GM23338 (cell line): ENCODE data around the gene CADPS. TPM values are rescaled to one million over a fixed set of nuclear protein-coding genes. Genes with fewer than 3 reads are reported as not detected.

Source experiments
- ATAC-seq: fragments of 200-7000 bp; cut with Tn5 transposase; 3 replicates; pipeline ENCODE4 v1.9.1; 2020
- DNase-seq: peaks from one replicate; pipeline ENCODE4 v3.0.0-alpha.2; 2015; ENCODE audit warnings: low spot score
- H2AFZ ChIP-seq: fragments of 200-600 bp; sonication (generic); 2 replicates; pipeline ENCODE4 v1.8.0; 2016; ENCODE audit warnings: antibody characterized with exemption, mild to moderate bottlenecking, moderate library complexity
- H3F3A ChIP-seq: fragments of 200-600 bp; sonication (generic); replicated peaks from 2 replicates; pipeline ENCODE4 v1.8.0; 2017; ENCODE audit warnings: antibody characterized with exemption, mixed run types, low read depth
- H3K27ac ChIP-seq: fragments of 200-600 bp; sonication (generic); 2 replicates; pipeline ENCODE4 v1.6.1; 2016; ENCODE audit warnings: low read depth
- H3K27me3 ChIP-seq: fragments of 200-600 bp; sonication (generic); 2 replicates; pipeline ENCODE4 v1.8.0; 2016; ENCODE audit warnings: mild to moderate bottlenecking, mixed run types, moderate library complexity; ENCODE audit not compliant: insufficient read depth
- H3K36me3 ChIP-seq: fragments of 200-600 bp; sonication (generic); 2 replicates; pipeline ENCODE4 v1.8.0; 2016; ENCODE audit warnings: mild to moderate bottlenecking; ENCODE audit not compliant: insufficient read depth
- H3K4me1 ChIP-seq: fragments of 200-600 bp; sonication (generic); 2 replicates; pipeline ENCODE4 v1.8.0; 2016; ENCODE audit warnings: mild to moderate bottlenecking, moderate library complexity; ENCODE audit not compliant: insufficient read depth
- H3K4me2 ChIP-seq: fragments of 200-600 bp; sonication (generic); 2 replicates; pipeline ENCODE4 v1.7.1; 2017; ENCODE audit warnings: mixed run types
- H3K4me3 ChIP-seq: fragments of 200-600 bp; sonication (generic); 2 replicates; pipeline ENCODE4 v1.6.1; 2016; ENCODE audit warnings: mixed run types
- H3K79me2 ChIP-seq: fragments of 200-600 bp; sonication (generic); replicated peaks from 2 replicates; pipeline ENCODE4 v1.8.0; 2017; ENCODE audit warnings: mild to moderate bottlenecking; ENCODE audit not compliant: insufficient read depth
- H3K9me2 ChIP-seq: fragments of 200-600 bp; sonication (generic); 2 replicates; pipeline ENCODE4 v1.8.0; 2017; ENCODE audit not compliant: insufficient read depth
- H4K20me1 ChIP-seq: fragments of 200-600 bp; sonication (generic); replicated peaks from 2 replicates; pipeline ENCODE4 v1.8.0; 2017; ENCODE audit warnings: mild to moderate bottlenecking; ENCODE audit not compliant: insufficient read depth
- H3K27ac Mint-ChIP-seq: 2 replicates; pipeline ENCODE4 v1.8.0; 2020; ENCODE audit warnings: inconsistent platforms, mild to moderate bottlenecking, moderate library complexity, mixed read lengths
- H3K27me3 Mint-ChIP-seq: 3 replicates; pipeline ENCODE4 v1.8.0; 2022; ENCODE audit warnings: low read depth, mild to moderate bottlenecking, moderate library complexity, mixed read lengths, inconsistent platforms; ENCODE audit not compliant: insufficient read depth, poor library complexity
- H3K36me3 Mint-ChIP-seq: 3 replicates; pipeline ENCODE4 v1.8.0; 2021; ENCODE audit warnings: low read depth, mild to moderate bottlenecking, inconsistent platforms, moderate library complexity, mixed read lengths
- H3K4me1 Mint-ChIP-seq: 3 replicates; pipeline ENCODE4 v1.8.0; 2020; ENCODE audit warnings: mild to moderate bottlenecking, inconsistent platforms, mixed read lengths
- H3K4me3 Mint-ChIP-seq: 3 replicates; pipeline ENCODE4 v1.8.0; 2021; ENCODE audit warnings: moderate library complexity, mild to moderate bottlenecking, inconsistent platforms, mixed read lengths
- H3K9me3 Mint-ChIP-seq: 3 replicates; pipeline ENCODE4 v1.8.0; 2020; ENCODE audit warnings: moderate library complexity, mild to moderate bottlenecking, inconsistent platforms, mixed read lengths
- CREB1 ChIP-seq: fragments of 250-450 bp; sonication (Bioruptor Pico); IDR thresholded peaks from 2 replicates; pipeline ENCODE4 v1.5.0; 2020; ENCODE audit warnings: low read depth, mild to moderate bottlenecking, moderate library complexity
- ETS1 ChIP-seq: IDR thresholded peaks from 2 replicates; pipeline ENCODE4 v1.6.1; 2016; ENCODE audit warnings: antibody characterized with exemption
- EZH2 ChIP-seq: fragments of 200-600 bp; sonication (generic); IDR thresholded peaks from one replicate; pipeline ENCODE4 v1.8.0; 2017; ENCODE audit warnings: antibody characterized with exemption, mild to moderate bottlenecking, low read depth; ENCODE audit not compliant: unreplicated experiment
- EZH2phosphoT487 ChIP-seq: fragments of 200-600 bp; sonication (generic); IDR thresholded peaks from one replicate; pipeline ENCODE4 v1.8.1; 2018; ENCODE audit warnings: antibody characterized with exemption; ENCODE audit not compliant: unreplicated experiment
- JUNB ChIP-seq: IDR thresholded peaks from one replicate; pipeline ENCODE4 v1.6.1; 2016; ENCODE audit warnings: antibody characterized with exemption; ENCODE audit not compliant: unreplicated experiment
- NANOG ChIP-seq: IDR thresholded peaks from 2 replicates; pipeline ENCODE4 v1.6.1; 2016; ENCODE audit warnings: antibody characterized with exemption, borderline replicate concordance
- POLR2AphosphoS5 ChIP-seq: IDR thresholded peaks from 2 replicates; pipeline ENCODE4 v1.6.1; 2016; ENCODE audit warnings: antibody characterized with exemption, low read depth
- STAT1 ChIP-seq: IDR thresholded peaks from one replicate; pipeline ENCODE4 v1.6.1; 2016; ENCODE audit warnings: antibody characterized with exemption; ENCODE audit not compliant: unreplicated experiment
- ZNF114 ChIP-seq: fragments of 250-450 bp; sonication (Bioruptor Pico); IDR thresholded peaks from 2 replicates; pipeline ENCODE4 v1.5.0; 2020; ENCODE audit warnings: mild to moderate bottlenecking, moderate library complexity
- ZNF331 ChIP-seq: fragments of 250-450 bp; sonication (Bioruptor Pico); IDR thresholded peaks from 2 replicates; pipeline ENCODE4 v1.5.0; 2020; ENCODE audit warnings: low read depth, mild to moderate bottlenecking, moderate library complexity
- polyA plus RNA-seq: library from polyadenylated mRNA; unstranded; fragments of >200 nt; fragmentation: Nextera tagmentation; extraction: Ambion mirVana; gene quantifications from 2 replicates; pipeline ENCODE4 v1.2.1, GENCODE V29; 2016
- total RNA-seq: library from RNA; depleted of rRNA; stranded (reverse); fragments of >200 nt; shearing (Covaris generic); gene quantifications from 2 replicates; pipeline ENCODE4 v1.2.3, GENCODE V29; 2014
- TF ChIP-seq, protein P1 (sequence below): IDR thresholded peaks from one replicate; pipeline ENCODE4 v1.6.1; 2018; ENCODE audit warnings: antibody characterized with exemption; ENCODE audit not compliant: unreplicated experiment
- TF ChIP-seq, protein P2 (sequence below), 2 experiments: fragments of 200-600 bp in 1 of 2; sonication (generic) in 1 of 2; conservative IDR thresholded peaks; 2 replicates each; pipeline versions ENCODE4 v1.5.1 to v1.6.1; 2016 to 2017; ENCODE audit warnings: antibody characterized with exemption in 2 of 2, low read depth in 2 of 2, mild to moderate bottlenecking in 2 of 2, moderate library complexity in 1 of 2
- TF ChIP-seq, protein P3 (sequence below): fragments of 250-450 bp; sonication (Bioruptor Pico); IDR thresholded peaks from 2 replicates; pipeline ENCODE4 v1.5.0; 2020; ENCODE audit warnings: mild to moderate bottlenecking, moderate library complexity

Gene CADPS
- total and polyA plus RNA-seq, 2 experiments from 2014 or later: 14.7 to 22.0 TPM

GRCh38 chr3:62602129-62602770, 273.0 kb downstream of the CADPS start:
- Histone ChIP-seq H3K4me1 (no peaks in the 10 kb centered on the region), H3K79me2 (no peaks in the 10 kb centered on the region), H2AFZ (no peak overlapping the region), H3K4me3 (no peak overlapping the region), H3F3A (no peaks in the 10 kb centered on the region), H4K20me1 (no peaks in the 10 kb centered on the region), H3K27me3 (no peaks in the 10 kb centered on the region), H3K9me2 (peaks cover 3% of the 10 kb centered on the region; the same call in 1 of the 2 replicates), H3K27ac (no peak overlapping the region), H3K36me3 (no peaks in the 10 kb centered on the region), H3K4me2 (no peak overlapping the region)
- Mint-ChIP-seq H3K4me1 (peaks cover 7% of the 10 kb centered on the region; the same call in 1 of the 3 replicates), H3K4me3 (no peak overlapping the region), H3K27me3 (peaks cover 1% of the 10 kb centered on the region), H3K36me3 (no peaks in the 10 kb centered on the region), H3K9me3 (no peaks in the 10 kb centered on the region), H3K27ac (no peak overlapping the region)
- ATAC-seq (no peak), DNase-seq (no peak)
- TF ChIP-seq ETS1: no peak
- TF ChIP-seq EZH2phosphoT487: no peak
- no peak for TF ChIP-seq JUNB
- TF ChIP-seq STAT1: no peak
- TF ChIP-seq, protein P1, sequence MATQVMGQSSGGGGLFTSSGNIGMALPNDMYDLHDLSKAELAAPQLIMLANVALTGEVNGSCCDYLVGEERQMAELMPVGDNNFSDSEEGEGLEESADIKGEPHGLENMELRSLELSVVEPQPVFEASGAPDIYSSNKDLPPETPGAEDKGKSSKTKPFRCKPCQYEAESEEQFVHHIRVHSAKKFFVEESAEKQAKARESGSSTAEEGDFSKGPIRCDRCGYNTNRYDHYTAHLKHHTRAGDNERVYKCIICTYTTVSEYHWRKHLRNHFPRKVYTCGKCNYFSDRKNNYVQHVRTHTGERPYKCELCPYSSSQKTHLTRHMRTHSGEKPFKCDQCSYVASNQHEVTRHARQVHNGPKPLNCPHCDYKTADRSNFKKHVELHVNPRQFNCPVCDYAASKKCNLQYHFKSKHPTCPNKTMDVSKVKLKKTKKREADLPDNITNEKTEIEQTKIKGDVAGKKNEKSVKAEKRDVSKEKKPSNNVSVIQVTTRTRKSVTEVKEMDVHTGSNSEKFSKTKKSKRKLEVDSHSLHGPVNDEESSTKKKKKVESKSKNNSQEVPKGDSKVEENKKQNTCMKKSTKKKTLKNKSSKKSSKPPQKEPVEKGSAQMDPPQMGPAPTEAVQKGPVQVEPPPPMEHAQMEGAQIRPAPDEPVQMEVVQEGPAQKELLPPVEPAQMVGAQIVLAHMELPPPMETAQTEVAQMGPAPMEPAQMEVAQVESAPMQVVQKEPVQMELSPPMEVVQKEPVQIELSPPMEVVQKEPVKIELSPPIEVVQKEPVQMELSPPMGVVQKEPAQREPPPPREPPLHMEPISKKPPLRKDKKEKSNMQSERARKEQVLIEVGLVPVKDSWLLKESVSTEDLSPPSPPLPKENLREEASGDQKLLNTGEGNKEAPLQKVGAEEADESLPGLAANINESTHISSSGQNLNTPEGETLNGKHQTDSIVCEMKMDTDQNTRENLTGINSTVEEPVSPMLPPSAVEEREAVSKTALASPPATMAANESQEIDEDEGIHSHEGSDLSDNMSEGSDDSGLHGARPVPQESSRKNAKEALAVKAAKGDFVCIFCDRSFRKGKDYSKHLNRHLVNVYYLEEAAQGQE: no peak
- TF ChIP-seq CREB1 (CRISPR knock-in tag): no peak
- no peak for TF ChIP-seq POLR2AphosphoS5
- no peak for TF ChIP-seq EZH2
- TF ChIP-seq, protein P2, sequence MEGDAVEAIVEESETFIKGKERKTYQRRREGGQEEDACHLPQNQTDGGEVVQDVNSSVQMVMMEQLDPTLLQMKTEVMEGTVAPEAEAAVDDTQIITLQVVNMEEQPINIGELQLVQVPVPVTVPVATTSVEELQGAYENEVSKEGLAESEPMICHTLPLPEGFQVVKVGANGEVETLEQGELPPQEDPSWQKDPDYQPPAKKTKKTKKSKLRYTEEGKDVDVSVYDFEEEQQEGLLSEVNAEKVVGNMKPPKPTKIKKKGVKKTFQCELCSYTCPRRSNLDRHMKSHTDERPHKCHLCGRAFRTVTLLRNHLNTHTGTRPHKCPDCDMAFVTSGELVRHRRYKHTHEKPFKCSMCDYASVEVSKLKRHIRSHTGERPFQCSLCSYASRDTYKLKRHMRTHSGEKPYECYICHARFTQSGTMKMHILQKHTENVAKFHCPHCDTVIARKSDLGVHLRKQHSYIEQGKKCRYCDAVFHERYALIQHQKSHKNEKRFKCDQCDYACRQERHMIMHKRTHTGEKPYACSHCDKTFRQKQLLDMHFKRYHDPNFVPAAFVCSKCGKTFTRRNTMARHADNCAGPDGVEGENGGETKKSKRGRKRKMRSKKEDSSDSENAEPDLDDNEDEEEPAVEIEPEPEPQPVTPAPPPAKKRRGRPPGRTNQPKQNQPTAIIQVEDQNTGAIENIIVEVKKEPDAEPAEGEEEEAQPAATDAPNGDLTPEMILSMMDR (conservative IDR thresholded peaks at IDR 0.05; ENCODE audit: low read depth in 2 of 2): no peak
- no peak for TF ChIP-seq ZNF114 (CRISPR knock-in tag)
- TF ChIP-seq ZNF331: no peak
- TF ChIP-seq NANOG: no peak
- TF ChIP-seq, protein P3, sequence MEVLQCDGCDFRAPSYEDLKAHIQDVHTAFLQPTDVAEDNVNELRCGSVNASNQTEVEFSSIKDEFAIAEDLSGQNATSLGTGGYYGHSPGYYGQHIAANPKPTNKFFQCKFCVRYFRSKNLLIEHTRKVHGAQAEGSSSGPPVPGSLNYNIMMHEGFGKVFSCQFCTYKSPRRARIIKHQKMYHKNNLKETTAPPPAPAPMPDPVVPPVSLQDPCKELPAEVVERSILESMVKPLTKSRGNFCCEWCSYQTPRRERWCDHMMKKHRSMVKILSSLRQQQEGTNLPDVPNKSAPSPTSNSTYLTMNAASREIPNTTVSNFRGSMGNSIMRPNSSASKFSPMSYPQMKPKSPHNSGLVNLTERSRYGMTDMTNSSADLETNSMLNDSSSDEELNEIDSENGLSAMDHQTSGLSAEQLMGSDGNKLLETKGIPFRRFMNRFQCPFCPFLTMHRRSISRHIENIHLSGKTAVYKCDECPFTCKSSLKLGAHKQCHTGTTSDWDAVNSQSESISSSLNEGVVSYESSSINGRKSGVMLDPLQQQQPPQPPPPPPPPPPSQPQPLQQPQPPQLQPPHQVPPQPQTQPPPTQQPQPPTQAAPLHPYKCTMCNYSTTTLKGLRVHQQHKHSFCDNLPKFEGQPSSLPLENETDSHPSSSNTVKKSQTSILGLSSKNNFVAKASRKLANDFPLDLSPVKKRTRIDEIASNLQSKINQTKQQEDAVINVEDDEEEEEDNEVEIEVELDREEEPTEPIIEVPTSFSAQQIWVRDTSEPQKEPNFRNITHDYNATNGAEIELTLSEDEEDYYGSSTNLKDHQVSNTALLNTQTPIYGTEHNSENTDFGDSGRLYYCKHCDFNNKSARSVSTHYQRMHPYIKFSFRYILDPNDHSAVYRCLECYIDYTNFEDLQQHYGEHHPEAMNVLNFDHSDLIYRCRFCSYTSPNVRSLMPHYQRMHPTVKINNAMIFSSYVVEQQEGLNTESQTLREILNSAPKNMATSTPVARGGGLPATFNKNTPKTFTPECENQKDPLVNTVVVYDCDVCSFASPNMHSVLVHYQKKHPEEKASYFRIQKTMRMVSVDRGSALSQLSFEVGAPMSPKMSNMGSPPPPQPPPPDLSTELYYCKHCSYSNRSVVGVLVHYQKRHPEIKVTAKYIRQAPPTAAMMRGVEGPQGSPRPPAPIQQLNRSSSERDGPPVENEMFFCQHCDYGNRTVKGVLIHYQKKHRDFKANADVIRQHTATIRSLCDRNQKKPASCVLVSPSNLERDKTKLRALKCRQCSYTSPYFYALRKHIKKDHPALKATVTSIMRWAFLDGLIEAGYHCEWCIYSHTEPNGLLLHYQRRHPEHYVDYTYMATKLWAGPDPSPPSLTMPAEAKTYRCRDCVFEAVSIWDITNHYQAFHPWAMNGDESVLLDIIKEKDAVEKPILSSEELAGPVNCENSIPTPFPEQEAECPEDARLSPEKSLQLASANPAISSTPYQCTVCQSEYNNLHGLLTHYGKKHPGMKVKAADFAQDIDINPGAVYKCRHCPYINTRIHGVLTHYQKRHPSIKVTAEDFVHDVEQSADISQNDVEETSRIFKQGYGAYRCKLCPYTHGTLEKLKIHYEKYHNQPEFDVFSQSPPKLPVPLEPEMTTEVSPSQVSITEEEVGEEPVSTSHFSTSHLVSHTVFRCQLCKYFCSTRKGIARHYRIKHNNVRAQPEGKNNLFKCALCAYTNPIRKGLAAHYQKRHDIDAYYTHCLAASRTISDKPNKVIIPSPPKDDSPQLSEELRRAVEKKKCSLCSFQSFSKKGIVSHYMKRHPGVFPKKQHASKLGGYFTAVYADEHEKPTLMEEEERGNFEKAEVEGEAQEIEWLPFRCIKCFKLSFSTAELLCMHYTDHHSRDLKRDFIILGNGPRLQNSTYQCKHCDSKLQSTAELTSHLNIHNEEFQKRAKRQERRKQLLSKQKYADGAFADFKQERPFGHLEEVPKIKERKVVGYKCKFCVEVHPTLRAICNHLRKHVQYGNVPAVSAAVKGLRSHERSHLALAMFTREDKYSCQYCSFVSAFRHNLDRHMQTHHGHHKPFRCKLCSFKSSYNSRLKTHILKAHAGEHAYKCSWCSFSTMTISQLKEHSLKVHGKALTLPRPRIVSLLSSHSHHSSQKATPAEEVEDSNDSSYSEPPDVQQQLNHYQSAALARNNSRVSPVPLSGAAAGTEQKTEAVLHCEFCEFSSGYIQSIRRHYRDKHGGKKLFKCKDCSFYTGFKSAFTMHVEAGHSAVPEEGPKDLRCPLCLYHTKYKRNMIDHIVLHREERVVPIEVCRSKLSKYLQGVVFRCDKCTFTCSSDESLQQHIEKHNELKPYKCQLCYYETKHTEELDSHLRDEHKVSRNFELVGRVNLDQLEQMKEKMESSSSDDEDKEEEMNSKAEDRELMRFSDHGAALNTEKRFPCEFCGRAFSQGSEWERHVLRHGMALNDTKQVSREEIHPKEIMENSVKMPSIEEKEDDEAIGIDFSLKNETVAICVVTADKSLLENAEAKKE (CRISPR knock-in tag): no peak
